ENCODE data around the gene LY6G6D. TPM values are rescaled to one million over a fixed set of nuclear protein-coding genes. Genes with fewer than 3 reads are reported as not detected.

The LY6G6D gene
- total RNA-seq, 4 donors from 2014 or later, result not detected

- Histone ChIP-seq H3K4me1 (peaks cover 0 to 13% of the 10 kb centered on the region in 2 donors), H3K36me3 (peaks cover 0 to 87% of the 10 kb centered on the region in 2 donors), H3K27me3 (no peaks in the 10 kb centered on the region), H3K9me3 (no peaks in the 10 kb centered on the region), H3K4me3 (no peak overlapping the region), H3K27ac (no peak overlapping the region)
- intact Hi-C loops (cut with DNase I; ENCODE audit: low total_unique reads) (no loop called here), in situ Hi-C loops (cut with MboI; ENCODE audit: low sequenced_read_pairs in 4 of 4) (loop anchor here in 1 of 4 donors (25.0 kb wide), 1 partner anchor 269 kb away; the partner anchor contains the start of genes DXO, NELFE and SKIC2)
- TF ChIP-seq POLR2A (IDR thresholded peaks at IDR 0.05), result no peak
- TF ChIP-seq CTCF (IDR thresholded peaks at IDR 0.05 in 4 of 5, conservative IDR thresholded peaks at IDR 0.05 in 1 of 5), result no peak
- DNase-seq, result no peak
- ATAC-seq, result no peak
Observed at GRCh38 chr6:31693535-31693934, 21.6 kb upstream of the LY6G6D start.

- intact Hi-C loops (cut with DNase I; ENCODE audit: low total_unique reads) (no loop called here), in situ Hi-C loops (cut with MboI; ENCODE audit: low sequenced_read_pairs in 4 of 4) (loop anchor here in 1 of 4 donors (25.0 kb wide), 1 partner anchor 265 kb away; the partner anchor contains the start of genes DXO, NELFE and SKIC2)
- peak overlapping the region in 1 of 4 donors; percentile 4 for H3K27ac ChIP-seq
- no peak for DNase-seq
- peaks cover 19 to 37% of the 10 kb centered on the region in 2 donors for H3K4me1 ChIP-seq
- H3K36me3 ChIP-seq, result peaks cover 0 to 59% of the 10 kb centered on the region in 2 donors
- no peak for TF ChIP-seq POLR2A (IDR thresholded peaks at IDR 0.05)
- no peak for TF ChIP-seq CTCF (IDR thresholded peaks at IDR 0.05 in 4 of 5, conservative IDR thresholded peaks at IDR 0.05 in 1 of 5)
- H3K9me3 ChIP-seq, result no peaks in the 10 kb centered on the region
- no peaks in the 10 kb centered on the region for H3K27me3 ChIP-seq
- no peak for ATAC-seq
- H3K4me3 ChIP-seq, result no peak overlapping the region
Observed at GRCh38 chr6:31697555-31697954, 17.6 kb upstream of the LY6G6D start.

- H3K4me3 ChIP-seq, result no peak overlapping the region
- ATAC-seq (no peak), DNase-seq (no peak)
- H3K4me1 ChIP-seq, result peaks cover 22 to 40% of the 10 kb centered on the region in 2 donors
- H3K9me3 ChIP-seq, result no peaks in the 10 kb centered on the region
- H3K27ac ChIP-seq, result peak overlapping the region; percentile 91 to 98 (median 96)
- H3K36me3 ChIP-seq, result peaks cover 0 to 26% of the 10 kb centered on the region in 2 donors
- TF ChIP-seq POLR2A (IDR thresholded peaks at IDR 0.05), result no peak
- H3K27me3 ChIP-seq, result no peaks in the 10 kb centered on the region
- in situ Hi-C loops (cut with MboI; ENCODE audit: low sequenced_read_pairs in 4 of 4), result no loop called here
- intact Hi-C loops (cut with DNase I; ENCODE audit: low total_unique reads), result loop anchor here (5.0 kb wide), 2 partner anchors 49 to 196 kb away; partner anchors contain the start of genes BAG6 and EHMT2
Observed at GRCh38 chr6:31700740-31701401, 14.3 kb upstream of the LY6G6D start.

GRCh38 chr6:31701666-31702404, 13.3 kb upstream of the LY6G6D start:
- intact Hi-C loops (cut with DNase I; ENCODE audit: low total_unique reads) (loop anchor here (2.0 to 5.0 kb wide), 3 partner anchors 37 to 195 kb away; partner anchors contain the start of genes BAG6 and EHMT2), in situ Hi-C loops (cut with MboI; ENCODE audit: low sequenced_read_pairs in 4 of 4) (no loop called here)
- H3K27me3 ChIP-seq, result no peaks in the 10 kb centered on the region
- peaks cover 22 to 40% of the 10 kb centered on the region in 2 donors for H3K4me1 ChIP-seq
- peak; percentile 54 to 64 for ATAC-seq
- H3K9me3 ChIP-seq, result no peaks in the 10 kb centered on the region
- H3K36me3 ChIP-seq, result peaks cover 0 to 16% of the 10 kb centered on the region in 2 donors
- peak overlapping the region; percentile 91 to 98 (median 96) for H3K27ac ChIP-seq
- peak; percentile 57 to 71 for DNase-seq
- TF ChIP-seq POLR2A (IDR thresholded peaks at IDR 0.05), result no peak
- peak overlapping the region; percentile 65 to 85 (median 83) for H3K4me3 ChIP-seq

- in situ Hi-C loops (cut with MboI; ENCODE audit: low sequenced_read_pairs in 4 of 4), result no loop called here
- no peak for ATAC-seq
- intact Hi-C loops (cut with DNase I; ENCODE audit: low total_unique reads), result loop anchor here (2.0 to 5.0 kb wide), 3 partner anchors 36 to 195 kb away; partner anchors contain the start of genes BAG6 and EHMT2
Observed at GRCh38 chr6:31702405-31702818, 12.7 kb upstream of the LY6G6D start.

More at GRCh38 chr6:31702405-31702818, 12.7 kb upstream of the LY6G6D start:
- no peak for DNase-seq
- peak overlapping the region; percentile 65 to 85 (median 83) for H3K4me3 ChIP-seq
- H3K27ac ChIP-seq, result peak overlapping the region; percentile 91 to 98 (median 96)
- H3K36me3 ChIP-seq, result peaks cover 0 to 12% of the 10 kb centered on the region in 2 donors
- no peaks in the 10 kb centered on the region for H3K27me3 ChIP-seq
- no peaks in the 10 kb centered on the region for H3K9me3 ChIP-seq
- H3K4me1 ChIP-seq, result peaks cover 22 to 37% of the 10 kb centered on the region in 2 donors
- TF ChIP-seq CTCF (IDR thresholded peaks at IDR 0.05 in 4 of 5, conservative IDR thresholded peaks at IDR 0.05 in 1 of 5), result no peak
- TF ChIP-seq POLR2A (IDR thresholded peaks at IDR 0.05), result no peak

All from gastrocnemius medialis (tissue), 4 donors.